Skeletal muscle tissue (tissue), 4 donors: ENCODE measurements around the gene CUEDC2. TPM values are rescaled to one million over a fixed set of nuclear protein-coding genes. Genes with fewer than 3 reads are reported as not detected.

Experiments used
- H3K27ac ChIP-seq: one replicate; pipeline ENCODE4 v1.7.0; 2013; ENCODE audit warnings: mild to moderate bottlenecking, low read depth, low read length, inconsistent platforms
- H3K27me3 ChIP-seq, 3 donors: one replicate each; pipeline ENCODE4 v1.7.0; 2013; ENCODE audit warnings: low read length in 3 of 3; ENCODE audit not compliant: control insufficient read depth in 3 of 3, insufficient read depth in 3 of 3
- H3K36me3 ChIP-seq, 3 donors: one replicate each; pipeline ENCODE4 v1.7.0; 2013; ENCODE audit warnings: low read length in 3 of 3; ENCODE audit not compliant: control insufficient read depth in 3 of 3, insufficient read depth in 3 of 3
- H3K4me1 ChIP-seq, 3 donors: one replicate each; pipeline ENCODE4 v1.7.0; 2013; ENCODE audit warnings: low read length in 3 of 3, mild to moderate bottlenecking in 3 of 3; ENCODE audit not compliant: control insufficient read depth in 3 of 3, insufficient read depth in 3 of 3
- H3K4me3 ChIP-seq, 3 donors: one replicate each; pipeline ENCODE4 v1.7.0; 2013; ENCODE audit warnings: low read length in 3 of 3
- H3K9ac ChIP-seq, 3 donors: one replicate each; pipeline ENCODE4 v1.7.0; 2013; ENCODE audit warnings: low read length in 3 of 3, mild to moderate bottlenecking in 3 of 3, moderate library complexity in 2 of 3, low read depth in 1 of 3
- H3K9me3 ChIP-seq, 3 donors: one replicate each; pipeline ENCODE4 v1.7.0; 2013; ENCODE audit warnings: low read length in 3 of 3; ENCODE audit not compliant: control insufficient read depth in 3 of 3
- total RNA-seq: library from RNA; depleted of rRNA; stranded (reverse); fragments of >200 nt; gene quantifications from one replicate; pipeline ENCODE4 v1.2.3, GENCODE V29; 2014
- donor health status: Osteomylitis.

Gene CUEDC2
- total RNA-seq, 1 donor from 2014 or later, result 31.3 TPM

GRCh38 chr10:102413053-102413705, 19.2 kb downstream of the CUEDC2 start:
- Histone ChIP-seq H3K9ac (no peak overlapping the region), H3K27me3 (peaks cover 71 to 86% (median 75%) of the 10 kb centered on the region in 3 donors), H3K4me3 (no peak overlapping the region), H3K27ac (no peak overlapping the region), H3K36me3 (no peaks in the 10 kb centered on the region), H3K4me1 (peaks cover 2 to 12% (median 6%) of the 10 kb centered on the region in 3 donors), H3K9me3 (no peaks in the 10 kb centered on the region)

- Histone ChIP-seq H3K9ac (no peak overlapping the region), H3K9me3 (no peaks in the 10 kb centered on the region), H3K4me1 (peaks cover 2 to 12% (median 6%) of the 10 kb centered on the region in 3 donors), H3K27me3 (peaks cover 76 to 89% (median 79%) of the 10 kb centered on the region in 3 donors), H3K27ac (no peak overlapping the region), H3K36me3 (no peaks in the 10 kb centered on the region), H3K4me3 (no peak overlapping the region)
Observed at GRCh38 chr10:102412293-102412692, 20.1 kb downstream of the CUEDC2 start.

GRCh38 chr10:102411341-102412255, 20.8 kb downstream of the CUEDC2 start:
- Histone ChIP-seq H3K9ac (no peak overlapping the region), H3K36me3 (no peaks in the 10 kb centered on the region), H3K9me3 (no peaks in the 10 kb centered on the region), H3K27me3 (peaks cover 72 to 87% (median 79%) of the 10 kb centered on the region in 3 donors), H3K4me3 (no peak overlapping the region), H3K4me1 (peaks cover 2 to 12% (median 6%) of the 10 kb centered on the region in 3 donors), H3K27ac (no peak overlapping the region)

GRCh38 chr10:102410429-102411073, 21.8 kb downstream of the CUEDC2 start:
- H3K4me3 ChIP-seq, result peak overlapping the region in 1 of 3 donors; percentile 2
- H3K27me3 ChIP-seq, result peaks cover 68 to 77% (median 70%) of the 10 kb centered on the region in 3 donors
- no peaks in the 10 kb centered on the region for H3K9me3 ChIP-seq
- no peak overlapping the region for H3K9ac ChIP-seq
- H3K27ac ChIP-seq, result no peak overlapping the region
- H3K4me1 ChIP-seq, result peaks cover 2 to 12% (median 6%) of the 10 kb centered on the region in 3 donors
- no peaks in the 10 kb centered on the region for H3K36me3 ChIP-seq

GRCh38 chr10:102409604-102410428, 22.6 kb downstream of the CUEDC2 start:
- Histone ChIP-seq H3K9me3 (no peaks in the 10 kb centered on the region), H3K36me3 (no peaks in the 10 kb centered on the region), H3K27me3 (peaks cover 65 to 69% (median 67%) of the 10 kb centered on the region in 3 donors), H3K4me1 (peaks cover 2 to 12% (median 6%) of the 10 kb centered on the region in 3 donors), H3K4me3 (peak overlapping the region in 1 of 3 donors; percentile 2), H3K27ac (no peak overlapping the region), H3K9ac (no peak overlapping the region)

- Histone ChIP-seq H3K27ac (no peak overlapping the region), H3K36me3 (no peaks in the 10 kb centered on the region), H3K9me3 (no peaks in the 10 kb centered on the region), H3K4me3 (no peak overlapping the region), H3K27me3 (peaks cover 59 to 62% (median 60%) of the 10 kb centered on the region in 3 donors), H3K9ac (peak overlapping the region in 1 of 3 donors; percentile 25), H3K4me1 (peaks cover 2 to 12% (median 6%) of the 10 kb centered on the region in 3 donors)
Observed at GRCh38 chr10:102408728-102409603, 23.4 kb downstream of the CUEDC2 start.

- H3K4me3 ChIP-seq, result no peak overlapping the region
- H3K27me3 ChIP-seq, result peaks cover 56 to 58% (median 57%) of the 10 kb centered on the region in 3 donors
- H3K9ac ChIP-seq, result no peak overlapping the region
- H3K9me3 ChIP-seq, result no peaks in the 10 kb centered on the region
- no peak overlapping the region for H3K27ac ChIP-seq
- H3K36me3 ChIP-seq, result no peaks in the 10 kb centered on the region
- peaks cover 2 to 12% (median 6%) of the 10 kb centered on the region in 3 donors for H3K4me1 ChIP-seq
Observed at GRCh38 chr10:102408131-102408727, 24.1 kb downstream of the CUEDC2 start.

GRCh38 chr10:102407425-102408130, 24.8 kb downstream of the CUEDC2 start:
- Histone ChIP-seq H3K4me1 (peaks cover 2 to 12% (median 6%) of the 10 kb centered on the region in 3 donors), H3K9ac (no peak overlapping the region), H3K27ac (no peak overlapping the region)

More at GRCh38 chr10:102407425-102408130, 24.8 kb downstream of the CUEDC2 start:
- H3K36me3 ChIP-seq, result no peaks in the 10 kb centered on the region
- H3K27me3 ChIP-seq, result peaks cover 49 to 52% (median 51%) of the 10 kb centered on the region in 3 donors
- no peak overlapping the region for H3K4me3 ChIP-seq
- H3K9me3 ChIP-seq, result no peaks in the 10 kb centered on the region
